GM08714 (cell line): ENCODE results near the gene CLASP2.
"Not testable (repeated sequence)": the region's sequence is repeated elsewhere in the genome, so short reads cannot be mapped to it uniquely, and the experiment has no call there.

Source experiments
- H3K4me3 ChIP-seq: fragments of 200-500 bp; sonication (Bioruptor generic); 2 replicates; pipeline ENCODE4 v1.5.1; 2014; ENCODE audit warnings: mild to moderate bottlenecking, low read length, inconsistent platforms
- ZNF274 ChIP-seq: IDR thresholded peaks from 2 replicates; pipeline ENCODE4 v1.6.1; 2012; ENCODE audit warnings: mild to moderate bottlenecking, low read depth, low read length

Gene CLASP2

GRCh38 chr3:33717866-33718594, at the start of gene CLASP2:
Gene CLASP2 (minus strand): TSS chr3:33718254. CDS start chr3:33718002, 252 bp downstream.
- peak within 1 kb of the TSS; percentile 78 for H3K4me3 ChIP-seq
- no peak for TF ChIP-seq ZNF274

GRCh38 chr3:33758864-33759263, 40.8 kb upstream of the CLASP2 start:
- no peak for TF ChIP-seq ZNF274
- H3K4me3 ChIP-seq: no peak overlapping the region

GRCh38 chr3:33758281-33758680, 40.2 kb upstream of the CLASP2 start:
- H3K4me3 ChIP-seq: no peak overlapping the region
- no peak for TF ChIP-seq ZNF274

- H3K4me3 ChIP-seq: not testable (repeated sequence)
These were observed 36.3 kb upstream of the CLASP2 start for GRCh38 chr3:33754391-33754790.

GRCh38 chr3:33751336-33751735, 33.3 kb upstream of the CLASP2 start:
- no peak for TF ChIP-seq ZNF274
- H3K4me3 ChIP-seq: no peak overlapping the region

- no peak for TF ChIP-seq ZNF274
- H3K4me3 ChIP-seq: no peak overlapping the region
These were observed 32.1 kb upstream of the CLASP2 start for GRCh38 chr3:33750211-33750548.

- TF ChIP-seq ZNF274: no peak
- H3K4me3 ChIP-seq: no peak overlapping the region
These were observed 31.6 kb upstream of the CLASP2 start for GRCh38 chr3:33749546-33750210.

GRCh38 chr3:33746416-33747116, 28.5 kb upstream of the CLASP2 start:
- no peak overlapping the region for H3K4me3 ChIP-seq
- TF ChIP-seq ZNF274: no peak

- no peak overlapping the region for H3K4me3 ChIP-seq
- TF ChIP-seq ZNF274: no peak
These were observed 19.1 kb upstream of the CLASP2 start for GRCh38 chr3:33737146-33737545.

GRCh38 chr3:33732394-33732793, 14.3 kb upstream of the CLASP2 start:
- H3K4me3 ChIP-seq: no peak overlapping the region
- no peak for TF ChIP-seq ZNF274

- TF ChIP-seq ZNF274: no peak
- H3K4me3 ChIP-seq: no peak overlapping the region
These were observed 11.9 kb upstream of the CLASP2 start for GRCh38 chr3:33729993-33730392.

- no peak for TF ChIP-seq ZNF274
- H3K4me3 ChIP-seq: no peak overlapping the region
These were observed 6.2 kb upstream of the CLASP2 start for GRCh38 chr3:33724256-33724655.

- TF ChIP-seq ZNF274: no peak
- H3K4me3 ChIP-seq: no peak overlapping the region
These were observed 4.7 kb upstream of the CLASP2 start for GRCh38 chr3:33722626-33723370.

- TF ChIP-seq ZNF274: no peak
- H3K4me3 ChIP-seq: no peak overlapping the region
These were observed 4.1 kb upstream of the CLASP2 start for GRCh38 chr3:33722191-33722590.
